Parathyroid adenoma (tissue), 2 donors: ENCODE data around the gene NRG4.
"Not testable (repeated sequence)": the region's sequence is repeated elsewhere in the genome, so short reads cannot be mapped to it uniquely, and the experiment has no call there.

ENCODE experiments used
- H2AFZ ChIP-seq: fragments of 300-600 bp; sonication (generic); one replicate; pipeline ENCODE4 v1.7.0; 2017; ENCODE audit warnings: antibody characterized with exemption, mild to moderate bottlenecking
- H3K27ac ChIP-seq: fragments of 300-600 bp; sonication (generic); one replicate; pipeline ENCODE4 v1.7.0; 2017
- H3K27me3 ChIP-seq: fragments of 300-600 bp; sonication (generic); one replicate; pipeline ENCODE4 v1.7.0; 2017; ENCODE audit warnings: low read length; ENCODE audit not compliant: control insufficient read depth, insufficient read depth
- H3K36me3 ChIP-seq: fragments of 300-600 bp; sonication (generic); one replicate; pipeline ENCODE4 v1.7.0; 2017; ENCODE audit warnings: low read length; ENCODE audit not compliant: control insufficient read depth, insufficient read depth
- H3K4me1 ChIP-seq: fragments of 300-600 bp; sonication (generic); one replicate; pipeline ENCODE4 v1.7.0; 2017; ENCODE audit warnings: control low read depth
- H3K4me2 ChIP-seq: fragments of 300-600 bp; sonication (generic); one replicate; pipeline ENCODE4 v1.7.0; 2017; ENCODE audit warnings: low read length
- H3K4me3 ChIP-seq: fragments of 300-600 bp; sonication (generic); one replicate; pipeline ENCODE4 v1.7.0; 2017; ENCODE audit warnings: low read depth, low read length
- H3K79me2 ChIP-seq: fragments of 300-600 bp; sonication (generic); one replicate; pipeline ENCODE4 v1.7.0; 2017; ENCODE audit warnings: control low read depth
- H3K9ac ChIP-seq: fragments of 300-600 bp; sonication (generic); one replicate; pipeline ENCODE4 v1.7.0; 2017; ENCODE audit warnings: mild to moderate bottlenecking
- H3K9me3 ChIP-seq: fragments of 300-600 bp; sonication (generic); one replicate; pipeline ENCODE4 v1.7.0; 2017; ENCODE audit warnings: low read length; ENCODE audit not compliant: control insufficient read depth
- CTCF ChIP-seq: fragments of 300-600 bp; sonication (generic); IDR thresholded peaks from one replicate; pipeline ENCODE4 v1.7.0; 2017; ENCODE audit warnings: antibody characterized with exemption, mild to moderate bottlenecking
- donor health status: primary hyperparathyroidism.

Gene NRG4

GRCh38 chr15:75982468-75982867 is 29.8 kb downstream of the NRG4 start:
- Histone ChIP-seq H3K9me3 (no peaks in the 10 kb centered on the region), H3K79me2 (no peaks in the 10 kb centered on the region), H3K4me2 (no peak overlapping the region), H3K27ac (no peak overlapping the region), H3K27me3 (no peaks in the 10 kb centered on the region), H3K4me3 (no peak overlapping the region), H2AFZ (no peak overlapping the region), H3K36me3 (no peaks in the 10 kb centered on the region), H3K9ac (no peak overlapping the region), H3K4me1 (no peaks in the 10 kb centered on the region)
- no peak for TF ChIP-seq CTCF

GRCh38 chr15:75981149-75981815 is 30.9 kb downstream of the NRG4 start:
- H3K4me2 ChIP-seq: no peak overlapping the region
- H3K4me1 ChIP-seq: no peaks in the 10 kb centered on the region
- H3K9ac ChIP-seq: no peak overlapping the region
- no peak overlapping the region for H3K4me3 ChIP-seq
- no peak for TF ChIP-seq CTCF
- no peaks in the 10 kb centered on the region for H3K36me3 ChIP-seq
- no peaks in the 10 kb centered on the region for H3K9me3 ChIP-seq
- no peak overlapping the region for H2AFZ ChIP-seq
- H3K27me3 ChIP-seq: no peaks in the 10 kb centered on the region
- no peak overlapping the region for H3K27ac ChIP-seq
- H3K79me2 ChIP-seq: no peaks in the 10 kb centered on the region

- H3K9ac ChIP-seq: not testable (repeated sequence)
Measured at GRCh38 chr15:75976766-75977165, 35.5 kb downstream of the NRG4 start.

GRCh38 chr15:75966073-75966472 is 46.2 kb downstream of the NRG4 start:
- Histone ChIP-seq H3K4me1 (no peaks in the 10 kb centered on the region), H3K36me3 (no peaks in the 10 kb centered on the region), H2AFZ (no peak overlapping the region), H3K27me3 (no peaks in the 10 kb centered on the region), H3K79me2 (no peaks in the 10 kb centered on the region), H3K4me3 (no peak overlapping the region), H3K9me3 (no peaks in the 10 kb centered on the region), H3K9ac (no peak overlapping the region), H3K27ac (no peak overlapping the region), H3K4me2 (no peak overlapping the region)
- no peak for TF ChIP-seq CTCF

More at GRCh38 chr15:75976766-75977165, 35.5 kb downstream of the NRG4 start:
- not testable (repeated sequence) for H3K27ac ChIP-seq, H3K79me2 ChIP-seq, H3K27me3 ChIP-seq, H2AFZ ChIP-seq, H3K9me3 ChIP-seq, H3K36me3 ChIP-seq, H3K4me2 ChIP-seq, H3K4me3 ChIP-seq, H3K4me1 ChIP-seq

- Histone ChIP-seq H3K4me3 (no peak overlapping the region), H3K9me3 (no peaks in the 10 kb centered on the region), H3K27ac (no peak overlapping the region), H3K4me2 (no peak overlapping the region), H3K9ac (no peak overlapping the region), H3K27me3 (no peaks in the 10 kb centered on the region), H2AFZ (no peak overlapping the region), H3K4me1 (no peaks in the 10 kb centered on the region), H3K79me2 (no peaks in the 10 kb centered on the region), H3K36me3 (no peaks in the 10 kb centered on the region)
- no peak for TF ChIP-seq CTCF
Measured at GRCh38 chr15:75961331-75961730, 50.9 kb downstream of the NRG4 start.
